GM19193 (cell line): ENCODE data around the gene EPHB1.

Experiments used
- POLR2A ChIP-seq: IDR thresholded peaks from 4 replicates; pipeline ENCODE4 v1.6.1; 2011; ENCODE audit not compliant: insufficient read depth, insufficient read length; ENCODE audit errors: extremely low read depth

EPHB1 gene

GRCh38 chr3:135018149-135018923 is 223.3 kb downstream of the EPHB1 start:
- no peak for TF ChIP-seq POLR2A

- TF ChIP-seq POLR2A = no peak
Measured at GRCh38 chr3:135020181-135020580, 225.1 kb downstream of the EPHB1 start.

- no peak for TF ChIP-seq POLR2A
Measured at GRCh38 chr3:135023996-135024658, 229.1 kb downstream of the EPHB1 start.

GRCh38 chr3:135033737-135034136 is 238.7 kb downstream of the EPHB1 start:
- no peak for TF ChIP-seq POLR2A

GRCh38 chr3:135034291-135034768 is 239.3 kb downstream of the EPHB1 start:
- TF ChIP-seq POLR2A = no peak

GRCh38 chr3:135034891-135035440 is 239.9 kb downstream of the EPHB1 start:
- no peak for TF ChIP-seq POLR2A

- no peak for TF ChIP-seq POLR2A
Measured at GRCh38 chr3:135038186-135038585, 243.1 kb downstream of the EPHB1 start.

- TF ChIP-seq POLR2A = no peak
Measured at GRCh38 chr3:135040321-135041240, 245.5 kb downstream of the EPHB1 start.

GRCh38 chr3:135041601-135042000 is 246.5 kb downstream of the EPHB1 start:
- TF ChIP-seq POLR2A = no peak

- TF ChIP-seq POLR2A = no peak
Measured at GRCh38 chr3:135047061-135047460, 252.0 kb downstream of the EPHB1 start.

- no peak for TF ChIP-seq POLR2A
Measured at GRCh38 chr3:135050536-135050935, 255.5 kb downstream of the EPHB1 start.

GRCh38 chr3:135051409-135051973 is 256.4 kb downstream of the EPHB1 start:
- TF ChIP-seq POLR2A = no peak

- TF ChIP-seq POLR2A = no peak
Measured at GRCh38 chr3:135055449-135055848, 260.4 kb downstream of the EPHB1 start.

- TF ChIP-seq POLR2A = no peak
Measured at GRCh38 chr3:135056084-135056730, 261.1 kb downstream of the EPHB1 start.
